ENCODE measurements around the gene NARS2.

- TF ChIP-seq CTCF (IDR thresholded peaks at IDR 0.05): no peak
- TF ChIP-seq POLR2A (IDR thresholded peaks at IDR 0.05): no peak
Measured at GRCh38 chr11:78403781-78404180, 170.9 kb downstream of the NARS2 start.

Measured in transverse colon (tissue), 3 donors.